Measurements from ENCODE around the gene MYH9.

Gene MYH9

GRCh38 chr22:36374603-36375024 lies 13.2 kb downstream of the MYH9 start:
- Mint-ChIP-seq H3K4me3 (peak overlapping the region; percentile 77), H3K27ac (peak overlapping the region; percentile 85), H3K4me1 (ENCODE audit: low read depth) (peaks cover 86% of the 10 kb centered on the region), H3K36me3 (ENCODE audit: low read depth) (peaks cover 78% of the 10 kb centered on the region), H3K9me3 (no peaks in the 10 kb centered on the region), H3K27me3 (ENCODE audit: low read depth) (no peaks in the 10 kb centered on the region)
- peak; percentile 59 for DNase-seq (ENCODE audit: low spot score)

DNA sequence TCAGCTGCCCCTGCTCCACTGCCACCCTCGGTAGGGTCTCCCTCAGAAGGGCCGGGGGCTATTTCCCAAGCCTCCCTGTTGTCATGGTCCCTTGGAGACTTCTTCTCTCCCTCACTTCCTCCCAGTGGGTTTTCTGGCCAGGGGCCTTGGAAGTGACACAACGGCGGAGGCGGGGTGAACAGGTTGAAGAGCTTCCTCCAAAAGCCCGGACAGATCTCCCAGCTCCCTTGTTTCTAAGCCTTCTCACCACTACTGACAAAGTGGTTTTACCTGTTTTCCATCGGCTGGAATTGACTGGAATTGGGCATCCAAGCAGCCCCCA lies 14.5 kb downstream of the MYH9 start:
- Mint-ChIP-seq H3K27me3 (ENCODE audit: low read depth) (no peaks in the 10 kb centered on the region), H3K9me3 (no peaks in the 10 kb centered on the region), H3K4me3 (peak overlapping the region; percentile 61), H3K4me1 (ENCODE audit: low read depth) (peaks cover 84% of the 10 kb centered on the region), H3K27ac (peak overlapping the region; percentile 84), H3K36me3 (ENCODE audit: low read depth) (peaks cover 74% of the 10 kb centered on the region)
- no peak for DNase-seq (ENCODE audit: low spot score)

- Mint-ChIP-seq H3K27me3 (ENCODE audit: low read depth) (no peaks in the 10 kb centered on the region), H3K27ac (peak overlapping the region; percentile 94), H3K9me3 (no peaks in the 10 kb centered on the region), H3K36me3 (ENCODE audit: low read depth) (peaks cover 66% of the 10 kb centered on the region), H3K4me1 (ENCODE audit: low read depth) (peaks cover 83% of the 10 kb centered on the region), H3K4me3 (peak overlapping the region; percentile 85)
- no peak for DNase-seq (ENCODE audit: low spot score)
Measured at GRCh38 chr22:36371920-36372319, 15.8 kb downstream of the MYH9 start.

GRCh38 chr22:36369922-36370791 lies 17.6 kb downstream of the MYH9 start:
- Mint-ChIP-seq H3K4me3 (peak overlapping the region; percentile 85), H3K4me1 (ENCODE audit: low read depth) (peaks cover 82% of the 10 kb centered on the region), H3K9me3 (no peaks in the 10 kb centered on the region), H3K27ac (peak overlapping the region; percentile 94), H3K27me3 (ENCODE audit: low read depth) (no peaks in the 10 kb centered on the region), H3K36me3 (ENCODE audit: low read depth) (peaks cover 63% of the 10 kb centered on the region)
- no peak for DNase-seq (ENCODE audit: low spot score)

GRCh38 chr22:36369004-36369921 lies 18.5 kb downstream of the MYH9 start:
- peaks cover 64% of the 10 kb centered on the region for H3K36me3 Mint-ChIP-seq (ENCODE audit: low read depth)
- peak overlapping the region; percentile 77 for H3K27ac Mint-ChIP-seq
- DNase-seq (ENCODE audit: low spot score) = no peak
- peak overlapping the region; percentile 85 for H3K4me3 Mint-ChIP-seq
- no peaks in the 10 kb centered on the region for H3K27me3 Mint-ChIP-seq (ENCODE audit: low read depth)
- no peaks in the 10 kb centered on the region for H3K9me3 Mint-ChIP-seq
- H3K4me1 Mint-ChIP-seq (ENCODE audit: low read depth) = peaks cover 83% of the 10 kb centered on the region

GRCh38 chr22:36368359-36368983 lies 19.3 kb downstream of the MYH9 start:
- Mint-ChIP-seq H3K27ac (peak overlapping the region; percentile 94), H3K9me3 (no peaks in the 10 kb centered on the region), H3K36me3 (ENCODE audit: low read depth) (peaks cover 61% of the 10 kb centered on the region), H3K27me3 (ENCODE audit: low read depth) (no peaks in the 10 kb centered on the region), H3K4me3 (peak overlapping the region; percentile 71), H3K4me1 (ENCODE audit: low read depth) (peaks cover 87% of the 10 kb centered on the region)
- no peak for DNase-seq (ENCODE audit: low spot score)

GRCh38 chr22:36367479-36367878 lies 20.3 kb downstream of the MYH9 start:
- peaks cover 61% of the 10 kb centered on the region for H3K36me3 Mint-ChIP-seq (ENCODE audit: low read depth)
- peak overlapping the region; percentile 72 for H3K4me3 Mint-ChIP-seq
- peak overlapping the region; percentile 94 for H3K27ac Mint-ChIP-seq
- peaks cover 87% of the 10 kb centered on the region for H3K4me1 Mint-ChIP-seq (ENCODE audit: low read depth)
- no peak for DNase-seq (ENCODE audit: low spot score)
- H3K27me3 Mint-ChIP-seq (ENCODE audit: low read depth) = no peaks in the 10 kb centered on the region
- H3K9me3 Mint-ChIP-seq = no peaks in the 10 kb centered on the region

- H3K36me3 Mint-ChIP-seq (ENCODE audit: low read depth) = peaks cover 59% of the 10 kb centered on the region
- H3K4me3 Mint-ChIP-seq = peak overlapping the region; percentile 72
- H3K4me1 Mint-ChIP-seq (ENCODE audit: low read depth) = peaks cover 87% of the 10 kb centered on the region
- H3K9me3 Mint-ChIP-seq = no peaks in the 10 kb centered on the region
- peak overlapping the region; percentile 94 for H3K27ac Mint-ChIP-seq
- H3K27me3 Mint-ChIP-seq (ENCODE audit: low read depth) = no peaks in the 10 kb centered on the region
- no peak for DNase-seq (ENCODE audit: low spot score)
Measured at GRCh38 chr22:36367066-36367465, 20.7 kb downstream of the MYH9 start.

GRCh38 chr22:36366291-36366708 lies 21.5 kb downstream of the MYH9 start:
- peaks cover 87% of the 10 kb centered on the region for H3K4me1 Mint-ChIP-seq (ENCODE audit: low read depth)

DNA sequence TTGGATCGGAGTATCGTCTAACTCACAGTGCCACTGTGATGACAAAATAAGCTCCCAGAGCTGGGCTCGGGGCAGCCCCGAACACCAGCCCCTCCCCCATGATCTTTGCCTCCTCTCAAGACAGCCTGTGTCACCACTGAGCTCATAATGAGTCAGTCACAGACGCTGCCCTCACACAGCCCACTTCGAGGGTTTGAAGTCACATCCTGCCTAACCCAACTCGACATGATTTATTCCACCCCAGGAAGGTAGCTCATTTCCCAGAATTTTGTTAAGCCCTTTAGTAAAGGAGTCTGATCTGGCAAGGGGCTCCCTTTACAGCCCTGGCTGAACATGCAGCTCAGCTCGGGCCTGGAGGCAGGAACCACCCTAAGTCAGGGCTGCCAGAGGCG lies 22.8 kb downstream of the MYH9 start:
- Mint-ChIP-seq H3K36me3 (ENCODE audit: low read depth) (peaks cover 54% of the 10 kb centered on the region), H3K4me1 (ENCODE audit: low read depth) (peaks cover 79% of the 10 kb centered on the region)

More at GRCh38 chr22:36366291-36366708, 21.5 kb downstream of the MYH9 start:
- Mint-ChIP-seq H3K27ac (peak overlapping the region; percentile 94), H3K36me3 (ENCODE audit: low read depth) (peaks cover 57% of the 10 kb centered on the region), H3K9me3 (no peaks in the 10 kb centered on the region), H3K4me3 (peak overlapping the region; percentile 72), H3K27me3 (ENCODE audit: low read depth) (no peaks in the 10 kb centered on the region)
- no peak for DNase-seq (ENCODE audit: low spot score)

GRCh38 chr22:36364255-36365019 lies 23.3 kb downstream of the MYH9 start:
- Mint-ChIP-seq H3K4me1 (ENCODE audit: low read depth) (peaks cover 77% of the 10 kb centered on the region), H3K27ac (peak overlapping the region; percentile 94), H3K27me3 (ENCODE audit: low read depth) (no peaks in the 10 kb centered on the region), H3K9me3 (no peaks in the 10 kb centered on the region), H3K4me3 (peak overlapping the region; percentile 79), H3K36me3 (ENCODE audit: low read depth) (peaks cover 53% of the 10 kb centered on the region)
- DNase-seq (ENCODE audit: low spot score) = no peak

More for the DNA sequence above, 22.8 kb downstream of the MYH9 start:
- Mint-ChIP-seq H3K4me3 (peak overlapping the region; percentile 79), H3K27ac (peak overlapping the region; percentile 94), H3K9me3 (no peaks in the 10 kb centered on the region), H3K27me3 (ENCODE audit: low read depth) (no peaks in the 10 kb centered on the region)
- peak; percentile 91 for DNase-seq (ENCODE audit: low spot score)

GRCh38 chr22:36363349-36363981 lies 24.3 kb downstream of the MYH9 start:
- peak overlapping the region; percentile 94 for H3K27ac Mint-ChIP-seq
- H3K4me1 Mint-ChIP-seq (ENCODE audit: low read depth) = peaks cover 78% of the 10 kb centered on the region
- no peak for DNase-seq (ENCODE audit: low spot score)
- peaks cover 51% of the 10 kb centered on the region for H3K36me3 Mint-ChIP-seq (ENCODE audit: low read depth)
- no peaks in the 10 kb centered on the region for H3K27me3 Mint-ChIP-seq (ENCODE audit: low read depth)
- H3K9me3 Mint-ChIP-seq = no peaks in the 10 kb centered on the region
- peak overlapping the region; percentile 79 for H3K4me3 Mint-ChIP-seq

- Mint-ChIP-seq H3K4me3 (peak overlapping the region; percentile 79), H3K36me3 (ENCODE audit: low read depth) (peaks cover 51% of the 10 kb centered on the region), H3K27me3 (ENCODE audit: low read depth) (no peaks in the 10 kb centered on the region), H3K4me1 (ENCODE audit: low read depth) (peaks cover 74% of the 10 kb centered on the region), H3K9me3 (no peaks in the 10 kb centered on the region), H3K27ac (peak overlapping the region; percentile 86)
- DNase-seq (ENCODE audit: low spot score) = no peak
Measured at GRCh38 chr22:36362932-36363331, 24.8 kb downstream of the MYH9 start.

Measured in T-helper 2 cell treated with Interferon-gamma antibody and Interleukin-4, amounts not matched to agents 5 μg/mL and 100 μg/mL, for 36 hours (primary cell).